ENCODE data around the gene ZEB2.

GRCh38 chr2:144467502-144468137 lies 52.3 kb downstream of the ZEB2 start:
- no peak for TF ChIP-seq CTCF (IDR thresholded peaks at IDR 0.05)
- no peak for TF ChIP-seq POLR2AphosphoS5 (IDR thresholded peaks at IDR 0.05; ENCODE audit: low read depth, low read length)
- TF ChIP-seq TCF7L2 (IDR thresholded peaks at IDR 0.05; ENCODE audit: low read depth, low read length) = no peak
- no peak for TF ChIP-seq REST (IDR thresholded peaks at IDR 0.05; ENCODE audit: insufficient read depth in 1 of 2, low read depth in 2 of 2, low read length in 1 of 2)

All from Panc1 (cell line).